ENCODE data around the gene ANKRD40.

The ANKRD40 gene

GRCh38 chr17:50656509-50656908, 51.2 kb downstream of the ANKRD40 start:
- no peaks in the 10 kb centered on the region for H3K36me3 ChIP-seq (ENCODE audit: control insufficient read depth, low read length)
- peaks cover 4% of the 10 kb centered on the region; the same call in 1 of the 2 replicates for H3K27me3 ChIP-seq (ENCODE audit: control insufficient read depth, low read length)
- H3K4me1 ChIP-seq (ENCODE audit: control insufficient read depth, low read length): no peaks in the 10 kb centered on the region
- H3K9me2 ChIP-seq (replicated peaks; ENCODE audit: control insufficient read depth, low read length): no peaks in the 10 kb centered on the region
- no peak overlapping the region for H3K4me3 ChIP-seq (ENCODE audit: low read length)
- no peaks in the 10 kb centered on the region for H4K20me1 ChIP-seq (ENCODE audit: control insufficient read depth, insufficient read depth, low read depth, low read length)
- TF ChIP-seq CTCF (IDR thresholded peaks at IDR 0.05; ENCODE audit: low read depth, low read length, poor library complexity, severe bottlenecking) (no peak), EZH2phosphoT487 (IDR thresholded peaks at IDR 0.05; ENCODE audit: borderline replicate concordance, low read length) (no peak)
- peaks cover 5% of the 10 kb centered on the region for H3K9me3 ChIP-seq (ENCODE audit: control insufficient read depth, insufficient read depth, low read length)
- H3K4me2 ChIP-seq (ENCODE audit: low read length): no peak overlapping the region
- no peak overlapping the region for H3K27ac ChIP-seq (ENCODE audit: low read depth, low read length)
- H3K79me2 ChIP-seq (ENCODE audit: control insufficient read depth, low read length): no peaks in the 10 kb centered on the region
- no peaks in the 10 kb centered on the region for H3F3A ChIP-seq (ENCODE audit: control insufficient read depth, insufficient read depth)

- Histone ChIP-seq H3K36me3 (ENCODE audit: control insufficient read depth, low read length) (no peaks in the 10 kb centered on the region), H3F3A (ENCODE audit: control insufficient read depth, insufficient read depth) (no peaks in the 10 kb centered on the region), H3K27ac (ENCODE audit: low read depth, low read length) (no peak overlapping the region), H3K4me2 (ENCODE audit: low read length) (no peak overlapping the region), H3K4me3 (ENCODE audit: low read length) (no peak overlapping the region), H3K79me2 (ENCODE audit: control insufficient read depth, low read length) (no peaks in the 10 kb centered on the region), H3K4me1 (ENCODE audit: control insufficient read depth, low read length) (peaks cover 3% of the 10 kb centered on the region; the same call in 1 of the 2 replicates), H3K9me3 (ENCODE audit: control insufficient read depth, insufficient read depth, low read length) (peaks cover 5% of the 10 kb centered on the region), H3K9me2 (replicated peaks; ENCODE audit: control insufficient read depth, low read length) (no peaks in the 10 kb centered on the region), H4K20me1 (ENCODE audit: control insufficient read depth, insufficient read depth, low read depth, low read length) (no peaks in the 10 kb centered on the region), H3K27me3 (ENCODE audit: control insufficient read depth, low read length) (peaks cover 13% of the 10 kb centered on the region)
- no peak for TF ChIP-seq CTCF (IDR thresholded peaks at IDR 0.05; ENCODE audit: low read depth, low read length, poor library complexity, severe bottlenecking)
- TF ChIP-seq EZH2phosphoT487 (IDR thresholded peaks at IDR 0.05; ENCODE audit: borderline replicate concordance, low read length): no peak
Observed at GRCh38 chr17:50653738-50654137, 54.0 kb downstream of the ANKRD40 start.

GRCh38 chr17:50651661-50652060, 56.1 kb downstream of the ANKRD40 start:
- Histone ChIP-seq H3K4me1 (ENCODE audit: control insufficient read depth, low read length) (peaks cover 3% of the 10 kb centered on the region; the same call in 1 of the 2 replicates), H3K36me3 (ENCODE audit: control insufficient read depth, low read length) (no peaks in the 10 kb centered on the region), H3K9me2 (replicated peaks; ENCODE audit: control insufficient read depth, low read length) (no peaks in the 10 kb centered on the region), H3K79me2 (ENCODE audit: control insufficient read depth, low read length) (no peaks in the 10 kb centered on the region), H3K4me2 (ENCODE audit: low read length) (no peak overlapping the region), H4K20me1 (ENCODE audit: control insufficient read depth, insufficient read depth, low read depth, low read length) (no peaks in the 10 kb centered on the region), H3K9me3 (ENCODE audit: control insufficient read depth, insufficient read depth, low read length) (peaks cover 5% of the 10 kb centered on the region), H3K27me3 (ENCODE audit: control insufficient read depth, low read length) (peaks cover 13% of the 10 kb centered on the region), H3K27ac (ENCODE audit: low read depth, low read length) (no peak overlapping the region), H3F3A (ENCODE audit: control insufficient read depth, insufficient read depth) (no peaks in the 10 kb centered on the region), H3K4me3 (ENCODE audit: low read length) (no peak overlapping the region)
- TF ChIP-seq CTCF (IDR thresholded peaks at IDR 0.05; ENCODE audit: low read depth, low read length, poor library complexity, severe bottlenecking) (no peak), EZH2phosphoT487 (IDR thresholded peaks at IDR 0.05; ENCODE audit: borderline replicate concordance, low read length) (no peak)

Measured in DOHH2 (cell line).